ENCODE results near the gene F12. TPM values are rescaled to one million over a fixed set of nuclear protein-coding genes. Genes with fewer than 3 reads are reported as not detected.

The F12 gene
- total RNA-seq, 1 donor from 2014 or later: 4.0 TPM

GRCh38 chr5:177403792-177404640 lies 5.3 kb downstream of the F12 start:
- Histone ChIP-seq H3K36me3 (ENCODE audit: control insufficient read depth, insufficient read depth, low read length) (no peaks in the 10 kb centered on the region), H3K27me3 (ENCODE audit: control insufficient read depth, insufficient read depth, low read length) (peaks cover 31% of the 10 kb centered on the region), H3K4me3 (ENCODE audit: low read depth, low read length) (peak overlapping the region; percentile 41)
- no peak for DNase-seq (ENCODE audit: low read depth)
- peak; percentile 65 for TF ChIP-seq CTCF (IDR thresholded peaks at IDR 0.05; ENCODE audit: insufficient read depth, low read length, poor library complexity, severe bottlenecking)

- Histone ChIP-seq H3K36me3 (ENCODE audit: control insufficient read depth, insufficient read depth, low read length) (no peaks in the 10 kb centered on the region), H3K4me3 (ENCODE audit: low read depth, low read length) (peak overlapping the region; percentile 41), H3K27me3 (ENCODE audit: control insufficient read depth, insufficient read depth, low read length) (peaks cover 33% of the 10 kb centered on the region)
- no peak for DNase-seq (ENCODE audit: low read depth)
- no peak for TF ChIP-seq CTCF (IDR thresholded peaks at IDR 0.05; ENCODE audit: insufficient read depth, low read length, poor library complexity, severe bottlenecking)
Observed at GRCh38 chr5:177403102-177403791, 6.1 kb downstream of the F12 start.

- no peaks in the 10 kb centered on the region for H3K36me3 ChIP-seq (ENCODE audit: control insufficient read depth, insufficient read depth, low read length)
- peak; percentile 66 for TF ChIP-seq CTCF (IDR thresholded peaks at IDR 0.05; ENCODE audit: insufficient read depth, low read length, poor library complexity, severe bottlenecking)
- peaks cover 38% of the 10 kb centered on the region for H3K27me3 ChIP-seq (ENCODE audit: control insufficient read depth, insufficient read depth, low read length)
- no peak for DNase-seq (ENCODE audit: low read depth)
- peak overlapping the region; percentile 41 for H3K4me3 ChIP-seq (ENCODE audit: low read depth, low read length)
Observed at GRCh38 chr5:177402271-177403043, 6.9 kb downstream of the F12 start.

- no peaks in the 10 kb centered on the region for H3K36me3 ChIP-seq (ENCODE audit: control insufficient read depth, insufficient read depth, low read length)
- H3K27me3 ChIP-seq (ENCODE audit: control insufficient read depth, insufficient read depth, low read length): peaks cover 47% of the 10 kb centered on the region
- DNase-seq (ENCODE audit: low read depth): no peak
Observed at GRCh38 chr5:177399997-177400868, 9.1 kb downstream of the F12 start, which contains the start of gene PFN3. Gene PFN3 (minus strand): TSS chr5:177400661. CDS start chr5:177400576, 85 bp downstream.

More at GRCh38 chr5:177399997-177400868, 9.1 kb downstream of the F12 start, which contains the start of gene PFN3:
- no peak for TF ChIP-seq CTCF (IDR thresholded peaks at IDR 0.05; ENCODE audit: insufficient read depth, low read length, poor library complexity, severe bottlenecking)
- no peak within 1 kb of the TSS for H3K4me3 ChIP-seq (ENCODE audit: low read depth, low read length)
